HCT116 (cell line): ENCODE data around the gene WWOX.

Source experiments
- ATF3 ChIP-seq: IDR thresholded peaks from 2 replicates; pipeline ENCODE4 v1.6.1; 2012
- CTCF ChIP-seq, 3 experiments: fragments of 200-600 bp in 1 of 3; sonication (generic) in 1 of 3; IDR thresholded peaks in 2 of 3; conservative IDR thresholded peaks in 1 of 3; 2 replicates each; pipeline ENCODE4 v1.5.1; 2012 to 2017; ENCODE audit warnings: low read depth in 2 of 3, low read length in 2 of 3, antibody characterized with exemption in 1 of 3, borderline replicate concordance in 1 of 3, control low read depth in 1 of 3, mild to moderate bottlenecking in 1 of 3, mixed read lengths in 1 of 3, mixed run types in 1 of 3, moderate library complexity in 1 of 3; ENCODE audit not compliant: insufficient read depth in 1 of 3
- FOSL1 ChIP-seq: IDR thresholded peaks from 2 replicates; pipeline ENCODE4 v1.6.1; 2012; ENCODE audit warnings: low read depth
- MAX ChIP-seq: IDR thresholded peaks from 2 replicates; pipeline ENCODE4 v1.6.1; 2012
- POLR2A ChIP-seq: IDR thresholded peaks from 2 replicates; pipeline ENCODE4 v1.7.0; 2011; ENCODE audit warnings: borderline replicate concordance; ENCODE audit not compliant: insufficient read depth, insufficient read length; ENCODE audit errors: extremely low read depth
- POLR2AphosphoS5 ChIP-seq: IDR thresholded peaks from 2 replicates; pipeline ENCODE4 v1.6.1; 2011; ENCODE audit warnings: mild to moderate bottlenecking, low read depth, low read length, moderate library complexity
- TCF7L2 ChIP-seq: IDR thresholded peaks from 2 replicates; pipeline ENCODE4 v1.7.0; 2011; ENCODE audit warnings: borderline replicate concordance, inconsistent platforms; ENCODE audit not compliant: insufficient read depth, insufficient read length; ENCODE audit errors: extremely low read depth

- TF ChIP-seq CTCF (IDR thresholded peaks at IDR 0.05 in 2 of 3, conservative IDR thresholded peaks at IDR 0.05 in 1 of 3; ENCODE audit: borderline replicate concordance in 1 of 3, insufficient read depth in 1 of 3, low read depth in 2 of 3, low read length in 2 of 3) (no peak), ATF3 (no peak), FOSL1 (no peak), POLR2A (no peak), POLR2AphosphoS5 (no peak), MAX (no peak), TCF7L2 (no peak)
Observed at GRCh38 chr16:79061181-79061580, 961.7 kb downstream of the WWOX start.
